Duodenal mucosa (tissue), 2 donors: ENCODE data around the gene GRIK1.

Experiments used
- H3K27ac ChIP-seq: one replicate; pipeline ENCODE4 v1.7.0; 2013; ENCODE audit warnings: low read depth, low read length
- H3K27me3 ChIP-seq, 2 donors: one replicate each; pipeline ENCODE4 v1.7.0; 2013; ENCODE audit warnings: low read length in 2 of 2, control low read depth in 1 of 2; ENCODE audit not compliant: insufficient read depth in 2 of 2, control insufficient read depth in 1 of 2
- H3K36me3 ChIP-seq, 2 donors: one replicate each; pipeline ENCODE4 v1.7.0; 2013; ENCODE audit warnings: low read length in 2 of 2, control low read depth in 1 of 2; ENCODE audit not compliant: insufficient read depth in 2 of 2, control insufficient read depth in 1 of 2
- H3K4me1 ChIP-seq, 2 donors: one replicate each; pipeline ENCODE4 v1.7.0; 2013; ENCODE audit warnings: low read length in 2 of 2, control low read depth in 1 of 2; ENCODE audit not compliant: insufficient read depth in 2 of 2, control insufficient read depth in 1 of 2
- H3K4me3 ChIP-seq, 2 donors: one replicate each; pipeline ENCODE4 v1.7.0; 2013; ENCODE audit warnings: low read length in 2 of 2, low read depth in 1 of 2
- H3K9ac ChIP-seq, 2 donors: one replicate each; pipeline ENCODE4 v1.7.0; 2013; ENCODE audit warnings: low read length in 2 of 2, low read depth in 1 of 2
- H3K9me3 ChIP-seq, 2 donors: one replicate each; pipeline ENCODE4 v1.7.0; 2013; ENCODE audit warnings: low read length in 2 of 2, control low read depth in 1 of 2; ENCODE audit not compliant: control insufficient read depth in 1 of 2

Gene GRIK1

GRCh38 chr21:29550205-29550604 is 389.6 kb downstream of the GRIK1 start:
- H3K9ac ChIP-seq, result no peak overlapping the region
- H3K36me3 ChIP-seq, result no peaks in the 10 kb centered on the region
- no peaks in the 10 kb centered on the region for H3K9me3 ChIP-seq
- H3K4me3 ChIP-seq, result no peak overlapping the region
- H3K27ac ChIP-seq, result no peak overlapping the region
- H3K4me1 ChIP-seq, result no peaks in the 10 kb centered on the region
- H3K27me3 ChIP-seq, result no peaks in the 10 kb centered on the region

- H3K4me1 ChIP-seq, result no peaks in the 10 kb centered on the region
- H3K27me3 ChIP-seq, result no peaks in the 10 kb centered on the region
- no peaks in the 10 kb centered on the region for H3K36me3 ChIP-seq
- H3K4me3 ChIP-seq, result no peak overlapping the region
- no peaks in the 10 kb centered on the region for H3K9me3 ChIP-seq
- no peak overlapping the region for H3K27ac ChIP-seq
- H3K9ac ChIP-seq, result no peak overlapping the region
Observed at GRCh38 chr21:29549614-29550013, 390.2 kb downstream of the GRIK1 start.

- Histone ChIP-seq H3K9ac (no peak overlapping the region), H3K36me3 (no peaks in the 10 kb centered on the region), H3K27ac (no peak overlapping the region), H3K4me1 (no peaks in the 10 kb centered on the region), H3K9me3 (no peaks in the 10 kb centered on the region), H3K4me3 (no peak overlapping the region), H3K27me3 (no peaks in the 10 kb centered on the region)
Observed at GRCh38 chr21:29547998-29548397, 391.8 kb downstream of the GRIK1 start.

GRCh38 chr21:29546071-29546470 is 393.7 kb downstream of the GRIK1 start:
- Histone ChIP-seq H3K9ac (no peak overlapping the region), H3K36me3 (no peaks in the 10 kb centered on the region), H3K4me3 (no peak overlapping the region)

DNA sequence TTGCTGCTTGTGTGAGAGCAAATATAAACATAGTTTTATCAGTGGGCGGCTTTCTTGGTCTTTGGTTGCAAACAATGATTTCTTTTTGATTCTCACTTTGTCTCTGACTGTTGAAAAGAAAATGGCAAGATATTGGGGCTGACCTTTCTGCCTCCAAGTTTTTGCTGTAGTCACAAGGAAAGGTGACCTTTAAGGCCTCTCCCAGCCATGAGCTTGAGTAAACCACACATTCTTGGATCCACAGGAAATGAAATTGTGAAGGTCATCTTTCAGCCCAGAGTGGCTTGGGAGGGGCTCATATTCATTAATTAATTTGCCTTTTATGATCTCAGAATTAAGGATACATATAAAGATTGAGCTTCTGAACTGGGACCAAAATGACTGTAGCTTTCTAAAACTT is 399.5 kb downstream of the GRIK1 start:
- H3K27ac ChIP-seq, result no peak overlapping the region
- no peak overlapping the region for H3K9ac ChIP-seq
- H3K9me3 ChIP-seq, result no peaks in the 10 kb centered on the region
- H3K4me3 ChIP-seq, result no peak overlapping the region
- H3K36me3 ChIP-seq, result no peaks in the 10 kb centered on the region
- H3K27me3 ChIP-seq, result no peaks in the 10 kb centered on the region
- H3K4me1 ChIP-seq, result no peaks in the 10 kb centered on the region

More at GRCh38 chr21:29546071-29546470, 393.7 kb downstream of the GRIK1 start:
- Histone ChIP-seq H3K27ac (no peak overlapping the region), H3K4me1 (no peaks in the 10 kb centered on the region), H3K9me3 (no peaks in the 10 kb centered on the region), H3K27me3 (no peaks in the 10 kb centered on the region)

DNA sequence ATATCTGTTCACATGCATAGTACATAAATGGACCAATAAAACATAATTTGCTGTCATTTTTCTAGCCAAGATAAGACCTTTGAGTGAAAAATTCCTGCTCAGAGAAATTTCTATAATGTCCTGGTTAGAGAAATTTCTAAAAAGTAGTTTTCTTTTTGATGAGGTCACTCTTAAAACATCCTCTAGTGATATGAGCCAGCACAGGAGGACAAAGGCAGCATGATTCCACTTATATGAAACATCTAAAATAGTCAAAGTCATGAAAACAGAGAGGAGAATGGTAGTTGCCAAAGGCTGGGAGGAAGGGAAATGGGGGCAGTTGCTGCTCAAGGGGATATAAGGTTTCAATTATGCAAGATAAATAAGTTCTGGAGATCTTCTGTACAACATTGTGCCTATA is 401.7 kb downstream of the GRIK1 start:
- Histone ChIP-seq H3K27me3 (no peaks in the 10 kb centered on the region), H3K4me3 (no peak overlapping the region), H3K27ac (no peak overlapping the region), H3K4me1 (no peaks in the 10 kb centered on the region), H3K9ac (no peak overlapping the region), H3K36me3 (no peaks in the 10 kb centered on the region), H3K9me3 (no peaks in the 10 kb centered on the region)

DNA sequence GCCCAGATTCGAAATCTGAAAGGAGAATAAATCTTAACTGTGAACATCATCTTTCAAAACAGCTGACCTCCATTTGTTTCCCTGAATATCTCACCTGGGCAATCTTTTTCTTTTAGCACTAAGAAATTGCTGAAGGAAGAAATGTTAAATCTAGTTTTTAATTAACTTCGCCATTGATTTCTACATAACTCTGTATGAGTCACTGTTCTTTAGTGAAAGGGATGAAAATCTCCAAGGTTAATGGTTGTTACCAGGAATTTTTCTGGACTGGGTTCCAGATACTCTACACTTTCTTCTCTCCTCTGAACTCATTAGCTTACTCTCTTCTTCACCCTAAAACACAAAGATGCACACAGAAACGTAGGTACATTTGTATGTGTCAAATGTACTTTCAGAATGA is 405.3 kb downstream of the GRIK1 start:
- no peaks in the 10 kb centered on the region for H3K36me3 ChIP-seq
- no peaks in the 10 kb centered on the region for H3K27me3 ChIP-seq
- H3K4me3 ChIP-seq, result no peak overlapping the region
- H3K9ac ChIP-seq, result no peak overlapping the region
- H3K9me3 ChIP-seq, result no peaks in the 10 kb centered on the region
- no peaks in the 10 kb centered on the region for H3K4me1 ChIP-seq
- H3K27ac ChIP-seq, result no peak overlapping the region

DNA sequence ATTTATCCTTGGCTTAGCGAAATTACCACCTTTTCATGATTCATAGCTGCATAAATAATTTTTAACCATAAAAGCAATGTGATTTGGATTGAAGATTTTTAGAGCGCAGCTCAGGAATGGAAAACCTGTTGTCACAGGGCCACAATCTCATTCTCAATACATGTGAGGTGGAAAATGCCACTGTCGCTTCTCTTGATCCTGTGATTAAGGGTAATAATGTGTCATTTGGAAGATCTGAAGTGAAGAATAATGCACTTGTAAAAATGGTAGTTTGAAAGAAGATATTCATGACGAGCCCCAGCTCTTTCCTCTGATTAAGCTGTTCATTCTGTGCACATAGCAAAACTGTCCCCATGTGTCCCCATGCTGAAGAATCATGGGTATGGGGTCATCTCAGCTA is 410.7 kb downstream of the GRIK1 start:
- Histone ChIP-seq H3K4me3 (no peak overlapping the region), H3K36me3 (no peaks in the 10 kb centered on the region), H3K9ac (no peak overlapping the region), H3K27me3 (no peaks in the 10 kb centered on the region), H3K27ac (no peak overlapping the region), H3K4me1 (no peaks in the 10 kb centered on the region), H3K9me3 (peaks cover 15 to 16% of the 10 kb centered on the region in 2 donors)

GRCh38 chr21:29526545-29526944 is 413.3 kb downstream of the GRIK1 start:
- Histone ChIP-seq H3K4me3 (no peak overlapping the region), H3K9ac (no peak overlapping the region), H3K9me3 (peaks cover 15 to 16% of the 10 kb centered on the region in 2 donors), H3K27me3 (no peaks in the 10 kb centered on the region), H3K4me1 (no peaks in the 10 kb centered on the region), H3K36me3 (no peaks in the 10 kb centered on the region), H3K27ac (no peak overlapping the region)

DNA sequence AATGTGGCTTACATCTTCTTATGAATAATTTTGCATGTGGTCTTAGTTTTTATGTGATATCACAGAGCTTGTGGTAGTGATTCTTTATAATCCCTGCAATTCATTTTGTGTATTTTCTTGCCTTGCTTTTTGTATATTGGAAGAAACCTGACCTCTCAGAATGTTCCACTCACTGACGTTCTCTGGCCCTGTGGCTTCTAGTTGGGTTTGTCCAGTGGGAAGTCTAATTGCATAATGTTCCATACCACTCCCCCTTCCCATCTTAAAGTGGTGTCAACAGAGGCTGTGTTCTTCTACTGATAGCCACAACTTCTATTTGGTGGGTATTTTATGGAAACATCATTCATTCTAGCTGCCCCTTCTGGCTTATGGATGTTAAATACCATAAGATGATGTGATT is 415.7 kb downstream of the GRIK1 start:
- Histone ChIP-seq H3K4me3 (no peak overlapping the region), H3K27me3 (no peaks in the 10 kb centered on the region), H3K27ac (no peak overlapping the region), H3K4me1 (no peaks in the 10 kb centered on the region), H3K36me3 (no peaks in the 10 kb centered on the region), H3K9me3 (peaks cover 15 to 16% of the 10 kb centered on the region in 2 donors), H3K9ac (no peak overlapping the region)

- H3K4me1 ChIP-seq, result no peaks in the 10 kb centered on the region
- H3K4me3 ChIP-seq, result no peak overlapping the region
- H3K9me3 ChIP-seq, result peaks cover 15 to 16% of the 10 kb centered on the region in 2 donors
- H3K9ac ChIP-seq, result no peak overlapping the region
- H3K27me3 ChIP-seq, result no peaks in the 10 kb centered on the region
- no peaks in the 10 kb centered on the region for H3K36me3 ChIP-seq
- H3K27ac ChIP-seq, result no peak overlapping the region
Observed at GRCh38 chr21:29523646-29524045, 416.1 kb downstream of the GRIK1 start.
